HG02884 (cell line): ENCODE data around the gene SNCG.
"Not testable (repeated sequence)": the region's sequence is repeated elsewhere in the genome, so short reads cannot be mapped to it uniquely, and the experiment has no call there.

Experiments
- ATAC-seq: cut with Tn5 transposase; IDR thresholded peaks from one replicate; pipeline ENCODE4 v1.9.1; 2021; ENCODE audit warnings: mild to moderate bottlenecking, moderate library complexity; ENCODE audit not compliant: unreplicated experiment

The SNCG gene

GRCh38 chr10:86944907-86945306, 13.5 kb upstream of the SNCG start:
- ATAC-seq, result no peak

- no peak for ATAC-seq
These were observed 12.8 kb upstream of the SNCG start for GRCh38 chr10:86945361-86946212.

GRCh38 chr10:86946213-86947155, 11.9 kb upstream of the SNCG start:
- no peak for ATAC-seq

- not testable (repeated sequence) for ATAC-seq
These were observed 10.6 kb upstream of the SNCG start for GRCh38 chr10:86947806-86948205.

- no peak for ATAC-seq
These were observed 8.1 kb upstream of the SNCG start for GRCh38 chr10:86950349-86950748.

- no peak for ATAC-seq
These were observed 7.1 kb upstream of the SNCG start for GRCh38 chr10:86951184-86951761.

- ATAC-seq, result no peak
These were observed 6.3 kb upstream of the SNCG start for GRCh38 chr10:86952106-86952505.

- not testable (repeated sequence) for ATAC-seq
These were observed 5.7 kb upstream of the SNCG start for GRCh38 chr10:86952697-86953096.

- no peak for ATAC-seq
These were observed 4.4 kb upstream of the SNCG start for GRCh38 chr10:86953747-86954680.

- ATAC-seq, result no peak
These were observed 3.5 kb upstream of the SNCG start for GRCh38 chr10:86954681-86955500.

GRCh38 chr10:86955501-86956194, 2.8 kb upstream of the SNCG start:
- ATAC-seq, result no peak

- ATAC-seq, result no peak
These were observed 2.1 kb upstream of the SNCG start for GRCh38 chr10:86956195-86956847.

- ATAC-seq, result no peak
These were observed 1.5 kb upstream of the SNCG start for GRCh38 chr10:86956848-86957448.

- no peak for ATAC-seq
These were observed 806 bp upstream of the SNCG start, which contains the start of gene MMRN2 for GRCh38 chr10:86957471-86958115. Gene MMRN2, minus strand, starts transcription at chr10:86957615. Its CDS starts 74 bp downstream, at chr10:86957541.

- no peak for ATAC-seq
These were observed 720 bp downstream of the SNCG start for GRCh38 chr10:86958901-86959736.

GRCh38 chr10:86959737-86960002, 1.3 kb downstream of the SNCG start:
- no peak for ATAC-seq
